Pulmonary artery endothelial cell (primary cell): Measurements from ENCODE around the gene DSG1. TPM values are rescaled to one million over a fixed set of nuclear protein-coding genes. Genes with fewer than 3 reads are reported as not detected.

Experiments used
- total RNA-seq: library from RNA; depleted of rRNA; stranded (reverse); fragments of >200 nt; gene quantifications from 2 replicates; pipeline ENCODE4 v1.2.3, GENCODE V29; 2014

Gene DSG1
- total RNA-seq, 1 donor from 2014 or later, result not detected

Other genes starting within 250 kb of the DSG1 start
- under 0.01 and 0.13 TPM in 2 replicates for gene DSC2, start 215.7 kb upstream of the DSG1 start, total RNA-seq
- not detected in 2 replicates for gene DSC1, start 155.3 kb upstream of the DSG1 start, total RNA-seq
- gene DSG4, start 58.6 kb downstream of the DSG1 start, total RNA-seq, result not detected in 2 replicates
- gene DSG3, start 129.6 kb downstream of the DSG1 start, total RNA-seq, result 0.07 TPM in 2 replicates
- under 0.01 and 0.07 TPM in 2 replicates for gene DSG2, start 180.0 kb downstream of the DSG1 start, total RNA-seq